ENCODE results near the gene ASIC1. TPM values are rescaled to one million over a fixed set of nuclear protein-coding genes. Genes with fewer than 3 reads are reported as not detected.
A peak's percentile ranks its signal among the peaks of the same experiment; 100 is the strongest.

Gene ASIC1
- total and polyA plus RNA-seq, 2 of the 13 experiments (the other 11 are each of a cell fraction or from before 2014, with no cell fraction given) = 0.44 to 1.5 TPM

GRCh38 chr12:50084775-50085614, 27.6 kb downstream of the ASIC1 start, which contains the start of gene SMARCD1 (continued):
- TF ChIP-seq AFF4 (CRISPR knock-in tag; IDR thresholded peaks at IDR 0.05) = no peak
- 0 out of 2 replicates have a peak, but pooled peaks have one; percentile 17 for TF ChIP-seq MAZ (IDR thresholded peaks at IDR 0.05; ENCODE audit: borderline replicate concordance, low read depth, low read length)
- TF ChIP-seq MAZ (CRISPR knock-in tag; IDR thresholded peaks at IDR 0.05; ENCODE audit: low read depth) = peak; percentile 63
- TF ChIP-seq KLF9 (CRISPR knock-in tag; IDR thresholded peaks at IDR 0.05; ENCODE audit: low read depth) = no peak
- no peak for TF ChIP-seq RXRA (CRISPR knock-in tag; IDR thresholded peaks at IDR 0.05)
- TF ChIP-seq ZNF691 (CRISPR knock-in tag; IDR thresholded peaks at IDR 0.05; ENCODE audit: borderline replicate concordance, low read depth) = no peak
- 0 out of 2 replicates have a peak, but pooled peaks have one; percentile 35 for TF ChIP-seq ZNF580 (CRISPR knock-in tag; IDR thresholded peaks at IDR 0.05; ENCODE audit: borderline replicate concordance, low read depth)
- no peak for TF ChIP-seq JDP2 (CRISPR knock-in tag; IDR thresholded peaks at IDR 0.05; ENCODE audit: borderline replicate concordance)
- no peak for TF ChIP-seq ZNF124 (CRISPR knock-in tag; IDR thresholded peaks at IDR 0.05)
- TF ChIP-seq ZNF318 (CRISPR knock-in tag; IDR thresholded peaks at IDR 0.05) = no peak
- TF ChIP-seq ZNF841 (CRISPR knock-in tag; IDR thresholded peaks at IDR 0.05; ENCODE audit: borderline replicate concordance) = no peak
- TF ChIP-seq ZFX (CRISPR knock-in tag; IDR thresholded peaks at IDR 0.05; ENCODE audit: low read depth) = peak; percentile 75

Measured in HepG2 (cell line).